SK-N-SH (cell line): ENCODE results near the gene GRPEL2.
A peak's percentile ranks its signal among the peaks of the same experiment; 100 is the strongest.

Experiments
- EP300 ChIP-seq, 2 experiments: IDR thresholded peaks; 2 replicates each; pipeline versions ENCODE4 v1.4.0 to v1.6.1; 2012; ENCODE audit warnings: borderline replicate concordance in 1 of 2, low read depth in 1 of 2, low read length in 1 of 2
- FOSL2 ChIP-seq: IDR thresholded peaks from 2 replicates; pipeline ENCODE4 v1.4.0; 2012; ENCODE audit warnings: low read depth, mild to moderate bottlenecking, moderate library complexity, borderline replicate concordance
- RAD21 ChIP-seq: IDR thresholded peaks from 2 replicates; pipeline ENCODE4 v1.6.1; 2012; ENCODE audit warnings: mild to moderate bottlenecking, low read length
- RCOR1 ChIP-seq: fragments of 150-350 bp; IDR thresholded peaks from 2 replicates; pipeline ENCODE4 v1.6.1; 2017; ENCODE audit warnings: antibody characterized with exemption, low read length
- RXRA ChIP-seq: IDR thresholded peaks from 2 replicates; pipeline ENCODE4 v1.4.0; 2012; ENCODE audit warnings: low read depth, mild to moderate bottlenecking, borderline replicate concordance
- SIN3A ChIP-seq: IDR thresholded peaks from 2 replicates; pipeline ENCODE4 v1.6.1; 2012; ENCODE audit warnings: low read depth, mild to moderate bottlenecking, low read length, moderate library complexity, borderline replicate concordance
- SMC3 ChIP-seq: IDR thresholded peaks from 2 replicates; pipeline ENCODE4 v1.6.1; 2012; ENCODE audit warnings: low read depth, low read length, improper control_type of control experiment
- TF ChIP-seq, protein P1 (sequence below): IDR thresholded peaks from 2 replicates; pipeline ENCODE4 v1.4.0; 2012; ENCODE audit warnings: low read depth, borderline replicate concordance
- TF ChIP-seq, protein P2 (sequence below): fragments of 200-600 bp; sonication (generic); IDR thresholded peaks from 2 replicates; pipeline ENCODE4 v1.6.1; 2017; ENCODE audit warnings: antibody characterized with exemption, mild to moderate bottlenecking, moderate library complexity

DNA sequence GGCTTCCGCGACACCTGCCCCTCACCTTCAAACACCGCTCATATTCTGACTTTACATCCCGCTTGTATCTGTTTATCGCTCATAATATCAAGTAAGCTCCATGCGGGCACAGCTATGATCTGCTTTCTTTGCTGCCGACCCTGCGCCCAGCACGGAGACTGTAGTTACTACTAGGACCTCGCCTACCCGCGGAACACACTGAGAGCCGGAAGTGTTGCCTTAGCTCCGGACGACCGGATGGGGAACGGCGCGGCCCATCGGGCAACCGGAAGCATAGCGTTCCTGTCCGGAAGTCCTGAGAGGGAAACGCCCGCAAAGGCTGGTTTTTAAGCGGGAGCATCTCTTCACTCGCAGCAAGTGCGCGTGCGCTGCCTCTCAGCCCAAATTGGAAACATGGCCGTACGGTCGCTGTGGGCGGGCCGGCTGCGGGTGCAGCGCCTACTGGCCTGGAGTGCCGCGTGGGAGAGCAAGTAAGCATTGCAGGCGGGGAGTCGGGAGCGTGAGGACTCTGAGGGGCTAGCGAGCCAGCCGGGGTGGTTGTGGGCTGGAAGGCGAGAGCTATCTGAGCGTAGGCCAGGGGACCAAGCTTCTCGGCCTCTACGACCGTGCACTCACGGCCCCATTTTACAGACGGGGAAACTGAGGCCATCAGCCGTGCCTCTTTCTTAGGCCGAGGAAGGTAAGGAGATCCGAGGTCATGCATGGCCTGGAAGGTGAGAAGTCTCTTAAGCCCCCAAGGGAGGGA lies at the start of gene GRPEL2:
- TF ChIP-seq, protein P1, sequence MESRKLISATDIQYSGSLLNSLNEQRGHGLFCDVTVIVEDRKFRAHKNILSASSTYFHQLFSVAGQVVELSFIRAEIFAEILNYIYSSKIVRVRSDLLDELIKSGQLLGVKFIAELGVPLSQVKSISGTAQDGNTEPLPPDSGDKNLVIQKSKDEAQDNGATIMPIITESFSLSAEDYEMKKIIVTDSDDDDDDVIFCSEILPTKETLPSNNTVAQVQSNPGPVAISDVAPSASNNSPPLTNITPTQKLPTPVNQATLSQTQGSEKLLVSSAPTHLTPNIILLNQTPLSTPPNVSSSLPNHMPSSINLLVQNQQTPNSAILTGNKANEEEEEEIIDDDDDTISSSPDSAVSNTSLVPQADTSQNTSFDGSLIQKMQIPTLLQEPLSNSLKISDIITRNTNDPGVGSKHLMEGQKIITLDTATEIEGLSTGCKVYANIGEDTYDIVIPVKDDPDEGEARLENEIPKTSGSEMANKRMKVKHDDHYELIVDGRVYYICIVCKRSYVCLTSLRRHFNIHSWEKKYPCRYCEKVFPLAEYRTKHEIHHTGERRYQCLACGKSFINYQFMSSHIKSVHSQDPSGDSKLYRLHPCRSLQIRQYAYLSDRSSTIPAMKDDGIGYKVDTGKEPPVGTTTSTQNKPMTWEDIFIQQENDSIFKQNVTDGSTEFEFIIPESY = no peak
- TF ChIP-seq, protein P2, sequence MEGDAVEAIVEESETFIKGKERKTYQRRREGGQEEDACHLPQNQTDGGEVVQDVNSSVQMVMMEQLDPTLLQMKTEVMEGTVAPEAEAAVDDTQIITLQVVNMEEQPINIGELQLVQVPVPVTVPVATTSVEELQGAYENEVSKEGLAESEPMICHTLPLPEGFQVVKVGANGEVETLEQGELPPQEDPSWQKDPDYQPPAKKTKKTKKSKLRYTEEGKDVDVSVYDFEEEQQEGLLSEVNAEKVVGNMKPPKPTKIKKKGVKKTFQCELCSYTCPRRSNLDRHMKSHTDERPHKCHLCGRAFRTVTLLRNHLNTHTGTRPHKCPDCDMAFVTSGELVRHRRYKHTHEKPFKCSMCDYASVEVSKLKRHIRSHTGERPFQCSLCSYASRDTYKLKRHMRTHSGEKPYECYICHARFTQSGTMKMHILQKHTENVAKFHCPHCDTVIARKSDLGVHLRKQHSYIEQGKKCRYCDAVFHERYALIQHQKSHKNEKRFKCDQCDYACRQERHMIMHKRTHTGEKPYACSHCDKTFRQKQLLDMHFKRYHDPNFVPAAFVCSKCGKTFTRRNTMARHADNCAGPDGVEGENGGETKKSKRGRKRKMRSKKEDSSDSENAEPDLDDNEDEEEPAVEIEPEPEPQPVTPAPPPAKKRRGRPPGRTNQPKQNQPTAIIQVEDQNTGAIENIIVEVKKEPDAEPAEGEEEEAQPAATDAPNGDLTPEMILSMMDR = no peak
- TF ChIP-seq RXRA (no peak), FOSL2 (no peak), EP300 (IDR thresholded peaks at IDR 0.05; ENCODE audit: borderline replicate concordance in 1 of 2, low read depth in 1 of 2, low read length in 1 of 2) (no peak), SIN3A (peak; percentile 75; the same call in 1 of the 2 replicates), RAD21 (no peak), SMC3 (no peak), RCOR1 (peak; percentile 48)
